Measurements from ENCODE around the gene CACNA1F.

The CACNA1F gene

GRCh38 chrX:49231333-49232000 lies 1.7 kb downstream of the CACNA1F start:
- Mint-ChIP-seq H3K4me3 (peak overlapping the region in 2 of 3 experiments; percentile 59 to 68), H3K4me1 (no peaks in the 10 kb centered on the region), H3K27me3 (ENCODE audit: low read depth) (peaks cover 3% of the 10 kb centered on the region), H3K9me3 (peaks cover 22% of the 10 kb centered on the region), H3K36me3 (ENCODE audit: low read depth) (no peaks in the 10 kb centered on the region), H3K27ac (no peak overlapping the region)
- no peak for TF ChIP-seq CTCF (IDR thresholded peaks at IDR 0.05; ENCODE audit: unreplicated experiment in 3 of 3)

DNA sequence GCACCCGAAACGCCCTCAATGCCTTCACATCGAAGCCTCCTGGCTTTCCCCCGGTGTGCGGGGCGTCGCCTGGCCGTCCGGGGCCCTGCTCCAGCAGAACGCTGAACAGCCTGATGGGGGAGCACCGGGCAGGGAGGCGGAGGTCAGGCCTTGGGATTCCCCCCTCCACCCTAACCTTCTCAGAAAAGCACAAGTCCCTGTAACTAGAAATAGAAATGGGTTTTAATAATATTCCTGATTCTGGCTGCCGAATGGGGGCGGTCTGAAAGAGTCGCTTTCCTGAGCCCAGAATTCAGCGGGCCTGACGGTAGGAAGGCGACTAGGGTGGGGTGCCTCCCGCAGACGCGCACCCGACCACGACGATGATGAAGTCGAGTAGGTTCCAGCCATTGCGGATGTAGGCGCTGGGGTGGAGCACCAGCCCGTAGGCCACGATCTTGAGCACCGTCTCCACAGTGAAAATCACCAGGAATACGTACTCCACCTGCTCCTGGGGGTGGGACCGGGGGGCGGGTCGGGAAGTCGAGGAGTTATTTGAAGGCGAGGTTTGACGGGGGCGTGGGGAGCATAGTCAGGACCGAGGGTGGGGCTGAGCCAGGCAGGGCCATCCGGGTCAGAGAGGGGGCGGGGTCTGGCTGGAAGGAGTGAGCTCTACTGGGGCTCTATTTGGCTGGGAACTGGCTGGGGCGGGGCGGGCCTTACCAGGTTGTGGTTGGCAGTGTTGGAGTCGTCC lies 2.5 kb downstream of the CACNA1F start:
- peaks cover 3% of the 10 kb centered on the region for H3K27me3 Mint-ChIP-seq (ENCODE audit: low read depth)
- peak overlapping the region; percentile 67 to 69 (median 68) for H3K4me3 Mint-ChIP-seq
- H3K36me3 Mint-ChIP-seq (ENCODE audit: low read depth): no peaks in the 10 kb centered on the region
- no peaks in the 10 kb centered on the region for H3K4me1 Mint-ChIP-seq
- no peak overlapping the region for H3K27ac Mint-ChIP-seq
- TF ChIP-seq CTCF (IDR thresholded peaks at IDR 0.05; ENCODE audit: unreplicated experiment in 3 of 3): no peak
- H3K9me3 Mint-ChIP-seq: peaks cover 22% of the 10 kb centered on the region

GRCh38 chrX:49228185-49228584 lies 5.0 kb downstream of the CACNA1F start:
- Mint-ChIP-seq H3K9me3 (peaks cover 26% of the 10 kb centered on the region), H3K4me1 (no peaks in the 10 kb centered on the region), H3K27ac (no peak overlapping the region), H3K27me3 (ENCODE audit: low read depth) (peaks cover 3% of the 10 kb centered on the region), H3K4me3 (no peak overlapping the region), H3K36me3 (ENCODE audit: low read depth) (no peaks in the 10 kb centered on the region)
- TF ChIP-seq CTCF (IDR thresholded peaks at IDR 0.05; ENCODE audit: unreplicated experiment in 3 of 3): no peak

GRCh38 chrX:49227726-49228125 lies 5.4 kb downstream of the CACNA1F start:
- no peak for TF ChIP-seq CTCF (IDR thresholded peaks at IDR 0.05; ENCODE audit: unreplicated experiment in 3 of 3)
- H3K9me3 Mint-ChIP-seq: peaks cover 27% of the 10 kb centered on the region
- H3K36me3 Mint-ChIP-seq (ENCODE audit: low read depth): no peaks in the 10 kb centered on the region
- H3K27ac Mint-ChIP-seq: no peak overlapping the region
- no peaks in the 10 kb centered on the region for H3K4me1 Mint-ChIP-seq
- no peak overlapping the region for H3K4me3 Mint-ChIP-seq
- peaks cover 3% of the 10 kb centered on the region for H3K27me3 Mint-ChIP-seq (ENCODE audit: low read depth)

GRCh38 chrX:49226946-49227345 lies 6.2 kb downstream of the CACNA1F start:
- H3K36me3 Mint-ChIP-seq (ENCODE audit: low read depth): no peaks in the 10 kb centered on the region
- no peaks in the 10 kb centered on the region for H3K4me1 Mint-ChIP-seq

More at GRCh38 chrX:49226946-49227345, 6.2 kb downstream of the CACNA1F start:
- Mint-ChIP-seq H3K27me3 (ENCODE audit: low read depth) (peaks cover 3% of the 10 kb centered on the region), H3K9me3 (peaks cover 27% of the 10 kb centered on the region), H3K4me3 (no peak overlapping the region), H3K27ac (no peak overlapping the region)
- no peak for TF ChIP-seq CTCF (IDR thresholded peaks at IDR 0.05; ENCODE audit: unreplicated experiment in 3 of 3)

Data from nephron (organoid).